ENCODE data around the gene GABBR2. TPM values are rescaled to one million over a fixed set of nuclear protein-coding genes. Genes with fewer than 3 reads are reported as not detected.
A peak's percentile ranks its signal among the peaks of the same experiment; 100 is the strongest.

Gene GABBR2
- total RNA-seq, 1 experiment from 2014 or later: not detected

DNA sequence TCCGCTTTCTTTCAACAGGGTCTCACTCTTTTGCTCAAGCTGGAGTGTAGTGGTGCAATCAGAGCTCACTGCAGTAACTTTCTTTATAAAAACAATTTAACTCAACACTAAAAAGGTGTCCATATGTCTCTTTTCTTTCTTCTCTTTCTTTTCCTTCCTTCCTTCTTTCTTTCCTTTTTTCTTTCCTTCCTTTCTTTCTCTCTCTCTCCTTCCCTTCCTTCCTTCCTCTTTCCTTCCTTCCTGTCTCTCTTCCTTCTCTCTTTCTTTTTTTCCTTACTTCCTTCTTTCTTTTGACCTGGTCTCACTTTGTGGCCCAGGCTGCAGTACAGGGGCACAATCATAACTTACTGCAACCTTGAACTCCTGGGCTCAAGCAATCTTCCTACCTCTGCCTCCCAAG lies 427.5 kb downstream of the GABBR2 start:
- H3K36me3 ChIP-seq (ENCODE audit: insufficient read depth, low read length, poor library complexity, severe bottlenecking): no peaks in the 10 kb centered on the region
- no peak overlapping the region for H3K27ac ChIP-seq (ENCODE audit: low read depth, low read length, poor library complexity, severe bottlenecking)
- intact Hi-C loops (cut with micrococcal nuclease; ENCODE audit: unreplicated experiment): no loop called here
- CTCF ChIA-PET: interaction anchor here (0.5 kb wide), 1 partner anchor 22 kb away, joined by 5 read pairs; no protein-coding TSS in a partner anchor
- H3K4me3 ChIP-seq (ENCODE audit: low read depth, low read length, poor library complexity, severe bottlenecking): no peak overlapping the region
- no peak for DNase-seq (ENCODE audit: low spot score)
- POLR2A ChIA-PET (ENCODE audit: low non-redundant PET): no interaction called here
- H3K9me3 ChIP-seq (ENCODE audit: low read depth, low read length, poor library complexity, severe bottlenecking): no peaks in the 10 kb centered on the region
- no peaks in the 10 kb centered on the region for H3K4me1 ChIP-seq (ENCODE audit: insufficient read depth, low read length, poor library complexity, severe bottlenecking)
- BruUV-seq (replicated peaks): no TSS peak
- peaks cover 47% of the 10 kb centered on the region for H3K27me3 ChIP-seq (replicated peaks; ENCODE audit: insufficient read depth, low read depth, low read length, poor library complexity)
- TF ChIP-seq, protein P1, sequence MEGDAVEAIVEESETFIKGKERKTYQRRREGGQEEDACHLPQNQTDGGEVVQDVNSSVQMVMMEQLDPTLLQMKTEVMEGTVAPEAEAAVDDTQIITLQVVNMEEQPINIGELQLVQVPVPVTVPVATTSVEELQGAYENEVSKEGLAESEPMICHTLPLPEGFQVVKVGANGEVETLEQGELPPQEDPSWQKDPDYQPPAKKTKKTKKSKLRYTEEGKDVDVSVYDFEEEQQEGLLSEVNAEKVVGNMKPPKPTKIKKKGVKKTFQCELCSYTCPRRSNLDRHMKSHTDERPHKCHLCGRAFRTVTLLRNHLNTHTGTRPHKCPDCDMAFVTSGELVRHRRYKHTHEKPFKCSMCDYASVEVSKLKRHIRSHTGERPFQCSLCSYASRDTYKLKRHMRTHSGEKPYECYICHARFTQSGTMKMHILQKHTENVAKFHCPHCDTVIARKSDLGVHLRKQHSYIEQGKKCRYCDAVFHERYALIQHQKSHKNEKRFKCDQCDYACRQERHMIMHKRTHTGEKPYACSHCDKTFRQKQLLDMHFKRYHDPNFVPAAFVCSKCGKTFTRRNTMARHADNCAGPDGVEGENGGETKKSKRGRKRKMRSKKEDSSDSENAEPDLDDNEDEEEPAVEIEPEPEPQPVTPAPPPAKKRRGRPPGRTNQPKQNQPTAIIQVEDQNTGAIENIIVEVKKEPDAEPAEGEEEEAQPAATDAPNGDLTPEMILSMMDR (conservative IDR thresholded peaks at IDR 0.05; ENCODE audit: low read depth, low read length): no peak
- no peak for TF ChIP-seq EZH2 (IDR thresholded peaks at IDR 0.05; ENCODE audit: borderline replicate concordance, low read depth, low read length, poor library complexity, severe bottlenecking)

DNA sequence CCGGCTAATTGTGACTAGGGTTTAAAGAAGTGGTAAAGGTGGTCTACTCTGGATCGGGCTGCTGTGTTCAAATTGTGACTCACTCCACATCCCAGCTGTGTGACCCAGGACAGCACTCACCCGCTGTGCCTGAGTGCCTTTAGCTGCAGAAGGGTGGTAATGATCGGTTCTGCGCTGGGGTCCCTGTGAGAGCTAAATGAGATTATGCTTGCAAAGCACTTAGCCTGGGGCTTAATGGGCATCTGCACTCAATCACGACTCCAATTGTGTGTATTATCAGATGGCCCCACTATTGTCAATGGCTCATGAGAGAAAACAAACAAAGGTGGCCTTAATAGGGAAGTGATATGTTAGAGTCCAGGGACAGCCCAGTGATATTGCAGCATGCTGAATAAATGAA lies 428.2 kb downstream of the GABBR2 start:
- intact Hi-C loops (cut with micrococcal nuclease; ENCODE audit: unreplicated experiment): no loop called here
- CTCF ChIA-PET: no interaction called here
- Histone ChIP-seq H3K27me3 (replicated peaks; ENCODE audit: insufficient read depth, low read depth, low read length, poor library complexity) (peaks cover 51% of the 10 kb centered on the region), H3K4me1 (ENCODE audit: insufficient read depth, low read length, poor library complexity, severe bottlenecking) (no peaks in the 10 kb centered on the region), H3K4me3 (ENCODE audit: low read depth, low read length, poor library complexity, severe bottlenecking) (no peak overlapping the region), H3K36me3 (ENCODE audit: insufficient read depth, low read length, poor library complexity, severe bottlenecking) (no peaks in the 10 kb centered on the region), H3K9me3 (ENCODE audit: low read depth, low read length, poor library complexity, severe bottlenecking) (no peaks in the 10 kb centered on the region), H3K27ac (ENCODE audit: low read depth, low read length, poor library complexity, severe bottlenecking) (no peak overlapping the region)
- no TSS peak for BruUV-seq (replicated peaks)
- peak; percentile 58 for DNase-seq (ENCODE audit: low spot score)
- POLR2A ChIA-PET (ENCODE audit: low non-redundant PET): interaction anchor here (0.7 kb wide), 1 partner anchor 467 kb away, joined by 3 read pairs; no protein-coding TSS in a partner anchor
- no peak for TF ChIP-seq EZH2 (IDR thresholded peaks at IDR 0.05; ENCODE audit: borderline replicate concordance, low read depth, low read length, poor library complexity, severe bottlenecking)
- TF ChIP-seq, protein P1 (conservative IDR thresholded peaks at IDR 0.05; ENCODE audit: low read depth, low read length): no peak

DNA sequence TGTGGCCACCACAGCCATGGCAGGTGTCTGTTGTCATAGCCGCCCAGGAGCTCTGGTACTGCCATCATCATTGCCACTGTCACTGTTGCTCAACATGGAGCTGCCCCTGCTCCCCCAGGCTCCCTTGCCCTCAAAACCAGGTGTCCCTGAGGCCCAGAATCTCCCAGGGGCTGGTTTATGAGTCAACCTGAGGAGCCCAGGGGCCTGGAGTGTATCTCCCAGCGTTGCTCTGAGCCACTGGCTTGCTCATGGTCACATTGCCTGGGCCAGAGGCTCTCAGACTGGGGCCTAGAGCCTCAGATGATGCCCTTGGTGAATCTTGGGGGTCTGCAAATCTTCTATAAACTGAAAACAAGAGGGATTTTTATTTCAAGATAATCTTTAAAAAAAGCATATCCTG lies 428.6 kb downstream of the GABBR2 start:
- H3K36me3 ChIP-seq (ENCODE audit: insufficient read depth, low read length, poor library complexity, severe bottlenecking): no peaks in the 10 kb centered on the region
- no peak overlapping the region for H3K27ac ChIP-seq (ENCODE audit: low read depth, low read length, poor library complexity, severe bottlenecking)
- BruUV-seq (replicated peaks): no TSS peak
- POLR2A ChIA-PET (ENCODE audit: low non-redundant PET): interaction anchor here (0.7 kb wide), 1 partner anchor 467 kb away, joined by 3 read pairs; no protein-coding TSS in a partner anchor
- TF ChIP-seq, protein P1 (conservative IDR thresholded peaks at IDR 0.05; ENCODE audit: low read depth, low read length): no peak
- no peak for TF ChIP-seq EZH2 (IDR thresholded peaks at IDR 0.05; ENCODE audit: borderline replicate concordance, low read depth, low read length, poor library complexity, severe bottlenecking)
- no peaks in the 10 kb centered on the region for H3K4me1 ChIP-seq (ENCODE audit: insufficient read depth, low read length, poor library complexity, severe bottlenecking)
- no peak for DNase-seq (ENCODE audit: low spot score)
- H3K4me3 ChIP-seq (ENCODE audit: low read depth, low read length, poor library complexity, severe bottlenecking): no peak overlapping the region
- intact Hi-C loops (cut with micrococcal nuclease; ENCODE audit: unreplicated experiment): no loop called here
- H3K27me3 ChIP-seq (replicated peaks; ENCODE audit: insufficient read depth, low read depth, low read length, poor library complexity): peaks cover 51% of the 10 kb centered on the region
- CTCF ChIA-PET: no interaction called here
- H3K9me3 ChIP-seq (ENCODE audit: low read depth, low read length, poor library complexity, severe bottlenecking): no peaks in the 10 kb centered on the region

Measured in A673 (cell line).